HepG2 (cell line): Measurements from ENCODE around the gene ADCY6. TPM values are rescaled to one million over a fixed set of nuclear protein-coding genes. Genes with fewer than 3 reads are reported as not detected.

Experiments used
- microRNA-seq: library from miRNA; unstranded; fragments of <30 nt; microRNA quantifications from one replicate; pipeline ENCODE4, GENCODE V29; 2020
- polyA plus RNA-seq, 8 experiments: library from polyadenylated mRNA; depleted of rRNA in 3 of 8; stranded (reverse) in 7 of 8; unstranded in 1 of 8; fragments of >200 nt; fragmentation: Illumina TruSeq in 4 of 8; extraction: Trizol in 4 of 8; gene quantifications; 2 replicates each; pipeline versions ENCODE4 v1.2.1 to v1.2.3, GENCODE V29; 2011 to 2016; ENCODE audit warnings: low read depth in 4 of 8, missing spikeins in 1 of 8, mixed read lengths in 1 of 8; ENCODE audit not compliant: insufficient read depth in 1 of 8
- small RNA-seq, 3 experiments: library from RNA; depleted of rRNA; stranded (forward); fragments of <200 nt; gene quantifications; one replicate each; pipeline ENCODE3, GENCODE V24; 2012; ENCODE audit warnings: low read depth in 2 of 3, low replicate concordance in 1 of 3; ENCODE audit not compliant: insufficient read length in 3 of 3, insufficient read depth in 2 of 3
- total RNA-seq, 5 experiments: library from RNA; depleted of rRNA; stranded (reverse); fragments of >200 nt; fragmentation: Illumina TruSeq; extraction: Trizol; gene quantifications; 2 replicates each; pipeline ENCODE4 v1.2.3, GENCODE V29; 2016; ENCODE audit warnings: low read depth in 1 of 5

The ADCY6 gene
- total and polyA plus RNA-seq, 2 of the 13 experiments (the other 11 are each of a cell fraction or from before 2014, with no cell fraction given) = 10.6 to 11.8 TPM

Small RNAs within 50 kb of the gene (microRNA-seq; reads per million reads assigned to microRNA genes)
- not detected for gene MIR4701

Small RNAs within 50 kb of the gene (small RNA-seq; reads per million reads assigned to genes)
- 0 to 0.33 (median 0) reads per million in 3 experiments for gene MIR4701
- 0 reads per million in 3 experiments for gene RF00019

Other genes starting within 250 kb of the ADCY6 start
- gene LALBA, start 219.0 kb downstream of the ADCY6 start, total RNA-seq (2016; rRNA removed; fragmentation: Illumina TruSeq; extraction: Trizol) = not detected in 2 replicates
- not detected in 2 replicates for gene LALBA, start 219.0 kb downstream of the ADCY6 start, polyA plus RNA-seq (2011; rRNA removed)
- 40.1 and 41.3 TPM in 2 replicates for gene KANSL2, start 106.9 kb downstream of the ADCY6 start, total RNA-seq (2016; rRNA removed; fragmentation: Illumina TruSeq; extraction: Trizol)
- gene KANSL2, start 106.9 kb downstream of the ADCY6 start, polyA plus RNA-seq (2011; rRNA removed) = 22.0 and 24.1 TPM in 2 replicates
- gene CCNT1, start 72.4 kb downstream of the ADCY6 start, total RNA-seq (2016; rRNA removed; fragmentation: Illumina TruSeq; extraction: Trizol) = 26.8 and 28.2 TPM in 2 replicates
- gene CCNT1, start 72.4 kb downstream of the ADCY6 start, polyA plus RNA-seq (2011; rRNA removed) = 15.3 and 18.0 TPM in 2 replicates
- gene CACNB3, start 29.4 kb upstream of the ADCY6 start, total RNA-seq (2016; rRNA removed; fragmentation: Illumina TruSeq; extraction: Trizol) = 0.29 TPM in 1 of 2 replicates, not detected in the other
- 0.54 and 0.88 TPM in 2 replicates for gene CACNB3, start 29.4 kb upstream of the ADCY6 start, polyA plus RNA-seq (2011; rRNA removed)
- 81.5 and 90.0 TPM in 2 replicates for gene DDX23, start 63.1 kb upstream of the ADCY6 start, total RNA-seq (2016; rRNA removed; fragmentation: Illumina TruSeq; extraction: Trizol)
- gene DDX23, start 63.1 kb upstream of the ADCY6 start, polyA plus RNA-seq (2011; rRNA removed) = 35.7 and 42.2 TPM in 2 replicates
- 1.8 and 2.2 TPM in 2 replicates for gene RND1, start 76.8 kb upstream of the ADCY6 start, total RNA-seq (2016; rRNA removed; fragmentation: Illumina TruSeq; extraction: Trizol)
- 1.9 and 2.8 TPM in 2 replicates for gene RND1, start 76.8 kb upstream of the ADCY6 start, polyA plus RNA-seq (2011; rRNA removed)
- gene FKBP11, start 136.4 kb upstream of the ADCY6 start, total RNA-seq (2016; rRNA removed; fragmentation: Illumina TruSeq; extraction: Trizol) = 6.0 and 15.5 TPM in 2 replicates
- 19.4 and 24.2 TPM in 2 replicates for gene FKBP11, start 136.4 kb upstream of the ADCY6 start, polyA plus RNA-seq (2011; rRNA removed)
- 48.4 and 53.8 TPM in 2 replicates for gene ARF3, start 168.4 kb upstream of the ADCY6 start, total RNA-seq (2016; rRNA removed; fragmentation: Illumina TruSeq; extraction: Trizol)
- gene ARF3, start 168.4 kb upstream of the ADCY6 start, polyA plus RNA-seq (2011; rRNA removed) = 57.9 and 60.0 TPM in 2 replicates
- 0.09 TPM in 1 of 2 replicates, not detected in the other for gene WNT10B, start 182.6 kb upstream of the ADCY6 start, total RNA-seq (2016; rRNA removed; fragmentation: Illumina TruSeq; extraction: Trizol)
- gene WNT10B, start 182.6 kb upstream of the ADCY6 start, polyA plus RNA-seq (2011; rRNA removed) = 0.05 and 0.12 TPM in 2 replicates
- not detected in 2 replicates for gene WNT1, start 189.2 kb upstream of the ADCY6 start, total RNA-seq (2016; rRNA removed; fragmentation: Illumina TruSeq; extraction: Trizol)
- not detected in 2 replicates for gene WNT1, start 189.2 kb upstream of the ADCY6 start, polyA plus RNA-seq (2011; rRNA removed)
- gene DDN, start 210.3 kb upstream of the ADCY6 start, total RNA-seq (2016; rRNA removed; fragmentation: Illumina TruSeq; extraction: Trizol) = 0.51 and 0.53 TPM in 2 replicates
- gene DDN, start 210.3 kb upstream of the ADCY6 start, polyA plus RNA-seq (2011; rRNA removed) = 0.24 and 0.33 TPM in 2 replicates
- 32.8 and 37.6 TPM in 2 replicates for gene PRKAG1, start 229.7 kb upstream of the ADCY6 start, total RNA-seq (2016; rRNA removed; fragmentation: Illumina TruSeq; extraction: Trizol)
- gene PRKAG1, start 229.7 kb upstream of the ADCY6 start, polyA plus RNA-seq (2011; rRNA removed) = 21.2 and 26.1 TPM in 2 replicates